Endothelial cell (in vitro differentiated cells): ENCODE data around the gene SOWAHD. TPM values are rescaled to one million over a fixed set of nuclear protein-coding genes. Genes with fewer than 3 reads are reported as not detected.

ENCODE experiments used
- DNase-seq: peaks from one replicate; pipeline ENCODE4 v3.0.0; 2021; ENCODE audit warnings: low spot score
- H3K27ac Mint-ChIP-seq: one replicate; pipeline ENCODE4 v1.8.0; 2021; ENCODE audit warnings: mixed read lengths, inconsistent platforms; ENCODE audit not compliant: unreplicated experiment
- H3K27me3 Mint-ChIP-seq: one replicate; pipeline ENCODE4 v1.8.0; 2021; ENCODE audit warnings: mild to moderate bottlenecking, moderate library complexity, mixed read lengths, inconsistent platforms; ENCODE audit not compliant: unreplicated experiment
- H3K36me3 Mint-ChIP-seq: one replicate; pipeline ENCODE4 v1.8.0; 2021; ENCODE audit warnings: mild to moderate bottlenecking, low read depth, mixed read lengths, inconsistent platforms; ENCODE audit not compliant: unreplicated experiment
- H3K4me1 Mint-ChIP-seq: one replicate; pipeline ENCODE4 v1.8.0; 2021; ENCODE audit warnings: mild to moderate bottlenecking, mixed read lengths, inconsistent platforms; ENCODE audit not compliant: unreplicated experiment
- H3K4me3 Mint-ChIP-seq: one replicate; pipeline ENCODE4 v1.8.0; 2021; ENCODE audit warnings: mild to moderate bottlenecking, mixed read lengths, inconsistent platforms; ENCODE audit not compliant: unreplicated experiment
- H3K9me3 Mint-ChIP-seq: one replicate; pipeline ENCODE4 v1.8.0; 2021; ENCODE audit warnings: mixed read lengths, inconsistent platforms; ENCODE audit not compliant: unreplicated experiment
- total RNA-seq: library from RNA; stranded (reverse); fragmentation: NEBNext Ultra II Directional; extraction: Animal tissue kit (Norgen Biotek cat#: 25700); gene quantifications from one replicate; pipeline ENCODE4 v1.2.1, GENCODE V29; 2021; ENCODE audit not compliant: unreplicated experiment
- TF ChIP-seq, protein P1 (sequence below): fragments of 200-600 bp; sonication (generic); IDR thresholded peaks from one replicate; pipeline ENCODE4 v1.5.0; 2021; ENCODE audit warnings: antibody characterized with exemption; ENCODE audit not compliant: unreplicated experiment

The SOWAHD gene
- total RNA-seq, 1 donor from 2014 or later = not detected

DNA sequence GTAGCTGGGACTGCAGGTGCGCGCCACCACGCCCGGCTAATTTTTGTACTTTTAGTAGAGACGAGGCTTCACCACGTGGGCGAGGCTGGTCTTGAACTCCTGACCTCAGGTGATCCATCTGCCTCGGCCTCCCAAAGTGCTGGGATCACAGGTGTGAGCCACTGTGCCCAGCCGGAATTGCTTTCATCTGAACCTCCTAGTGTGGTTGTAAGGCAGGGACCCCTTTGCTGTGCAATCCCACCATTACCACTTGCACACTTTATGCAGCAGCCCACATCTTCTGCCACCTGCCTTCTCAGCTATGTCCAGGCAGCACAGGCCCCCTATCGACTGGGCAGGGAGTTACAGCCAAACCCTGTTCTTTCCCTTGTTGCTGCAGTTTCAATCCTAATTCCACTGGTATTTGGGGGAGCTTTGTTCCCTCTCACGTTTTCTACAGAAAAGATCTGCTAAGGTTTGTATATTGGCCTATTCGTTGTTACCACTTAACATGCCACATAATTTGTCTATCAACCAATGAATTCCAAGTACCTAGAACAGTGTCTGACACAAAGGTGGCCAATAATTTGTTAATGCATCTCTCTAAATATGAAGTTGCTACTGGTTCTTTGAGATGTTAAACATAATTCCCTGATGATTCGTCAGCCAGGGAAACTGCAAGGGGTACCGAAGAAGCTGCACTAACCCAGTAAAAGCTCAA, 26.5 kb downstream of the SOWAHD start:
- peaks cover 10% of the 10 kb centered on the region for H3K4me1 Mint-ChIP-seq

DNA sequence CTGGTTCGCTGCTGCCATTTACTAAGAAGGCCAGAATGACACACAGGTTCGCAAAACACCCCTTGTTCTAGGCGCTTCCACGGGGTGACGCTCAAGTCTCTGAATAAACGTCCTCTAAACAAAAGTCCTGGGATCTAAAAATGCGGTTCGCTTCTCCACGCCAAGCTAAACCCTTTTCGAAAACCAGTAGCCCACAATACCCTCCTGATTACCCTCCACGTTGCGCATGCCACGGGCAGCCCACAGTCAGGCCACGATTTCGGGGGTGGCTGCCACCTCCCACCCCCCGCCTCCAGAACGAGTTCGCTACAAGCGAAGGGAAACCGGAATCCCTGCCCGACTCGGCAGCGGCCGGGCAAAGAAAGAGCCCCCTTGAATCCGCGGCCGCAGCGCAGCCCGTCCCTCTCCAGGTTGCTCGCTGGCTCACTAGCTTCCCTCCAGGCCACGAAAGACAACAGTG, 32.6 kb downstream of the SOWAHD start:
- Mint-ChIP-seq H3K27ac (peak overlapping the region; percentile 88), H3K9me3 (no peaks in the 10 kb centered on the region)

More for the DNA sequence above, 26.5 kb downstream of the SOWAHD start:
- no peaks in the 10 kb centered on the region for H3K27me3 Mint-ChIP-seq
- H3K4me3 Mint-ChIP-seq = no peak overlapping the region
- peak overlapping the region; percentile 61 for H3K27ac Mint-ChIP-seq
- TF ChIP-seq, protein P1, sequence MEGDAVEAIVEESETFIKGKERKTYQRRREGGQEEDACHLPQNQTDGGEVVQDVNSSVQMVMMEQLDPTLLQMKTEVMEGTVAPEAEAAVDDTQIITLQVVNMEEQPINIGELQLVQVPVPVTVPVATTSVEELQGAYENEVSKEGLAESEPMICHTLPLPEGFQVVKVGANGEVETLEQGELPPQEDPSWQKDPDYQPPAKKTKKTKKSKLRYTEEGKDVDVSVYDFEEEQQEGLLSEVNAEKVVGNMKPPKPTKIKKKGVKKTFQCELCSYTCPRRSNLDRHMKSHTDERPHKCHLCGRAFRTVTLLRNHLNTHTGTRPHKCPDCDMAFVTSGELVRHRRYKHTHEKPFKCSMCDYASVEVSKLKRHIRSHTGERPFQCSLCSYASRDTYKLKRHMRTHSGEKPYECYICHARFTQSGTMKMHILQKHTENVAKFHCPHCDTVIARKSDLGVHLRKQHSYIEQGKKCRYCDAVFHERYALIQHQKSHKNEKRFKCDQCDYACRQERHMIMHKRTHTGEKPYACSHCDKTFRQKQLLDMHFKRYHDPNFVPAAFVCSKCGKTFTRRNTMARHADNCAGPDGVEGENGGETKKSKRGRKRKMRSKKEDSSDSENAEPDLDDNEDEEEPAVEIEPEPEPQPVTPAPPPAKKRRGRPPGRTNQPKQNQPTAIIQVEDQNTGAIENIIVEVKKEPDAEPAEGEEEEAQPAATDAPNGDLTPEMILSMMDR = peak; percentile 25
- H3K36me3 Mint-ChIP-seq = no peaks in the 10 kb centered on the region
- DNase-seq = peak; percentile 39
- no peaks in the 10 kb centered on the region for H3K9me3 Mint-ChIP-seq

DNA sequence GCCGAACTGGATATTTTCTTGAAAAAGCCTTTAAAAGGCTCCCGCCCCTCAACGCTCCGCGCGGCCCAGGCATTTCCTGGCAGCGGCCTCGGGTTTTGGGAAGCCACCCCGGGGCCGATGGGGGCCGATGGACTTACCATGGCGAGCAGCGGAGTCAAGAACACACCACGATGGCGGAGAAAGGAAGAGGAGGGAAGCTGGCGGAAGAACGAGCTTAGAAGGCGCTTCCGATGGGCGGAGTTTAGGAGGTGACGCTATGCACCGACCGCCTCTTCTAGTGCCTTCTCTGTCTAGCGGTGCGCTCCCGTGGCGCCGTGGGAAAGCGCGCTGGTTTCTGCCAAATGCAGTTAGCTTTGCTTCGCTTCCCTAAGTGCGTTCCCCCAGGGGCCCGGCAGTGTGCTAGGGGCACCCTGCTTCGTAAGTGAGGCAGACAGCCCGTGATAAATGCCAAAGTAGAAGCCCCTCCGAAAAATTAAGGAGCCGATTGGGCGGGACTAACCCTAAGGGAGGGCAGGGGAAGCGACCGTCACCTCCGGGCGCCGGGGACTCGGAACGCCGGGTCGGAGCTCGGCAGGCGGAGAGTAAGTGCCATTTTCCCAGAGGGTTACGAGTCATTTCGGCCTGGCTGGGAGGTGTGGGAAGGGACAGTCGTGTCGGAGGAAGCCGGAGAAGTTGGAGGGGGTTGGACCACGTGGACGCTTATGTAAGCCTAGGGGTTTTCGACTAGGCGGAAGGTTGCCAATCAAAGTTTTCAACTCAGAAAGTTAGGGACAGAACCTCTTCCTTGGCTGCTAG, 33.2 kb downstream of the SOWAHD start, which contains the start of gene RPL39:
RPL39 (minus strand) TSS at position 194 of the 795 bp plus-strand sequence; CDS start at position 140, 54 bp downstream.
- Mint-ChIP-seq H3K27ac (peak within 1 kb of the TSS; percentile 88), H3K4me3 (peak within 1 kb of the TSS; percentile 93), H3K27me3 (no peaks in the 10 kb centered on the region), H3K4me1 (peaks cover 13% of the 10 kb centered on the region), H3K36me3 (no peaks in the 10 kb centered on the region), H3K9me3 (no peaks in the 10 kb centered on the region)
- DNase-seq = peak; percentile 66
- TF ChIP-seq, protein P1 = no peak

More for the DNA sequence above, 32.6 kb downstream of the SOWAHD start:
- peak overlapping the region; percentile 93 for H3K4me3 Mint-ChIP-seq
- H3K27me3 Mint-ChIP-seq = no peaks in the 10 kb centered on the region
- no peaks in the 10 kb centered on the region for H3K36me3 Mint-ChIP-seq
- TF ChIP-seq, protein P1 = no peak
- peaks cover 13% of the 10 kb centered on the region for H3K4me1 Mint-ChIP-seq
- no peak for DNase-seq

DNA sequence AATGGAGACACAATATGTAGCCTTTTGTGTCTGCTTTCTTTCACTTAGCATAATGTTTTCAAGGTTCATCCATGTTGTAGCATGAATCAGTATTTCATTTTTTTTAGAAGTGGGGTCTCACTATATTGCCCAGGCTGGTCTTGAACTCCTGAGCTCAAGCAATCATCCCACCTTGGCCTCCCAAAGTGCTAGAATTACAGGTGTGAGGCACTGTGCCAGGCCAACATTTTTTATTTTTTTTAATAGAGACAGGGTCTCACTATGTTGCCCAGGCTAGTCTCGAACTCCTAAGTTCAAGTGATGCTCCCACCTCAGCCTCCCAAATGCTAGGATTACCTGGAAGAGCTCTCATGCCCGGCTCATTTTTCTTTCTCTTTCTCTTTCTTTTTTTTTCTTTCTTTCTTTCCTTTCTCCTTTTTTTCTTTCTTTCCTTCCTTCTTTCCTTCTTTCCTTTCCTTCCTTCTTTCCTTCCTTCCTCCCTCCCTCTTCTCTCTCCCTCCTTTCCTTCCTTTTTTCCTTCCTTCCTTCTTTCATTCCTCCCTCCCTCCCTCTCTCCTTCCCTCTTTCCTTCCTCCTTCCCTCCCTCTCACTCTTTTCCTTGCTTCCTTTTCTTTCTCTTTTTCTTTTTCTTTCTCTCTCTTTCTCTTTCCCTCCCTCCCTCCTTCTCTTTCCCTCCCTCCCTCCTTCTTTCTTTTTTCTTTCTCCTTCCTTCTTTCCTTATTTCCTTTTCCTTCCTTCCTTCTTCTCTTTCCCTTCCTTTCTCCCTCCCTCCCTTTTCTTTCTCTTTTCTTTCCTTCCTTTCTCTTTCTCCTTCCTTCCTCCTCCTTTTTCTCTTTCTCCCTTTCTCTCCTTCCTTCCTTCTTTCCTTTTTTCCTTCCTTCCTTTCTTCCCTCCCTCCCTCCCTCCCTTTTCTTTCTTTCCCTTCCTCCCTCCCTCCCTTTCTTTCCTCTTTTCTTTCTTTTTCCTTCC, 43.1 kb downstream of the SOWAHD start:
- TF ChIP-seq, protein P1 = no peak
- Mint-ChIP-seq H3K36me3 (no peaks in the 10 kb centered on the region), H3K9me3 (no peaks in the 10 kb centered on the region), H3K4me3 (no peak overlapping the region), H3K4me1 (no peaks in the 10 kb centered on the region), H3K27me3 (no peaks in the 10 kb centered on the region), H3K27ac (no peak overlapping the region)
- DNase-seq = no peak
